NCI-H1105 treated with DMSO at 0.1 percent for 48 hours (cell line): ENCODE data around the gene SNAP25.
A peak's percentile ranks its signal among the peaks of the same experiment; 100 is the strongest.

ENCODE experiments used
- DNase-seq: peaks from one replicate; lab custom pipeline; 2025; lab: John Stamatoyannopoulos, UW

Gene SNAP25

GRCh38 chr20:10216146-10216791, 2.4 kb upstream of the SNAP25 start:
- DNase-seq = no peak

- peak; percentile 83 for DNase-seq
Measured at GRCh38 chr20:10217721-10218410, 764 bp upstream of the SNAP25 start.

GRCh38 chr20:10219452-10219791, 792 bp downstream of the SNAP25 start:
- peak; percentile 75 for DNase-seq

GRCh38 chr20:10219993-10220750, 1.5 kb downstream of the SNAP25 start:
- DNase-seq = no peak

GRCh38 chr20:10221021-10221420, 2.4 kb downstream of the SNAP25 start:
- no peak for DNase-seq

- DNase-seq = peak; percentile 42
Measured at GRCh38 chr20:10225439-10226060, 6.9 kb downstream of the SNAP25 start.

- peak; percentile 92 for DNase-seq
Measured at GRCh38 chr20:10228330-10228729, 9.7 kb downstream of the SNAP25 start.

- DNase-seq = no peak
Measured at GRCh38 chr20:10231290-10231689, 12.7 kb downstream of the SNAP25 start.

GRCh38 chr20:10236540-10237533, 18.2 kb downstream of the SNAP25 start:
- no peak for DNase-seq

- peak; percentile 71 for DNase-seq
Measured at GRCh38 chr20:10239954-10240353, 21.3 kb downstream of the SNAP25 start.

- no peak for DNase-seq
Measured at GRCh38 chr20:10240655-10241054, 22.0 kb downstream of the SNAP25 start.

- no peak for DNase-seq
Measured at GRCh38 chr20:10242166-10242565, 23.5 kb downstream of the SNAP25 start.

- DNase-seq = no peak
Measured at GRCh38 chr20:10247440-10247839, 28.8 kb downstream of the SNAP25 start.

- no peak for DNase-seq
Measured at GRCh38 chr20:10249048-10249770, 30.6 kb downstream of the SNAP25 start.

- DNase-seq = no peak
Measured at GRCh38 chr20:10249822-10250221, 31.2 kb downstream of the SNAP25 start.

GRCh38 chr20:10250902-10251301, 32.3 kb downstream of the SNAP25 start:
- DNase-seq = no peak

- no peak for DNase-seq
Measured at GRCh38 chr20:10253780-10254179, 35.1 kb downstream of the SNAP25 start.

GRCh38 chr20:10255846-10256245, 37.2 kb downstream of the SNAP25 start:
- no peak for DNase-seq

GRCh38 chr20:10259166-10259565, 40.5 kb downstream of the SNAP25 start:
- DNase-seq = no peak

GRCh38 chr20:10260316-10260715, 41.7 kb downstream of the SNAP25 start:
- DNase-seq = no peak

GRCh38 chr20:10261702-10262101, 43.1 kb downstream of the SNAP25 start:
- DNase-seq = no peak
